Stimulated activated CD4-positive, alpha-beta T cell treated with anti-CD3 and anti-CD28 coated beads, TNF-alpha, amount 100 ng/mL, for 48 hours (primary cell): Measurements from ENCODE around the gene TASP1.

Experiments
- DNase-seq, 3 donors: peaks; one replicate each; pipeline ENCODE4 v3.0.0-alpha.2; 2020; ENCODE audit warnings: low read depth in 3 of 3

TASP1 gene

GRCh38 chr20:13348311-13349234, 290.2 kb downstream of the TASP1 start:
- DNase-seq: no peak

- DNase-seq: no peak
These were observed 294.1 kb downstream of the TASP1 start for GRCh38 chr20:13344671-13345070.

GRCh38 chr20:13342469-13343242, 296.1 kb downstream of the TASP1 start:
- DNase-seq: no peak

- DNase-seq: no peak
These were observed 296.9 kb downstream of the TASP1 start for GRCh38 chr20:13341737-13342393.

- DNase-seq: no peak
These were observed 298.6 kb downstream of the TASP1 start for GRCh38 chr20:13340088-13340487.
